K562 (cell line): Measurements from ENCODE around the gene FBXW9. TPM values are rescaled to one million over a fixed set of nuclear protein-coding genes. Genes with fewer than 3 reads are reported as not detected.

Experiments used
- CC2D1A ChIP-seq: fragments of 450-650 bp; IDR thresholded peaks from 2 replicates; pipeline ENCODE4 v1.6.1; 2017; ENCODE audit warnings: mild to moderate bottlenecking
- CHD1 ChIP-seq: fragments of 200-600 bp; sonication (generic); IDR thresholded peaks from one replicate; pipeline ENCODE4 v1.6.1; 2012; ENCODE audit warnings: mild to moderate bottlenecking, moderate library complexity, low read length, inconsistent platforms
- ELF2 ChIP-seq: fragments of 250-450 bp; sonication (Bioruptor Pico); IDR thresholded peaks from 2 replicates; pipeline ENCODE4 v1.5.0; 2021; ENCODE audit warnings: mild to moderate bottlenecking
- EP300 ChIP-seq: IDR thresholded peaks from 2 replicates; pipeline ENCODE4 v1.6.1; 2012; ENCODE audit warnings: low read length, improper control_type of control experiment
- FOXJ2 ChIP-seq: fragments of 200-800 bp; sonication (Bioruptor generic); IDR thresholded peaks from 2 replicates; pipeline ENCODE4 v1.6.1; 2016; ENCODE audit warnings: missing genetic modification characterization, missing compliant biosample characterization
- KHSRP ChIP-seq: fragments of 450-650 bp; IDR thresholded peaks from 2 replicates; pipeline ENCODE4 v1.6.1; 2017
- PPARD ChIP-seq: fragments of 250-450 bp; sonication (Bioruptor Pico); IDR thresholded peaks from 2 replicates; pipeline ENCODE4 v1.8.0; 2022; ENCODE audit warnings: inconsistent platforms, mild to moderate bottlenecking, moderate library complexity
- SAFB ChIP-seq: fragments of 200-400 bp; formaldehyde crosslinking; IDR thresholded peaks from 2 replicates; pipeline ENCODE4 v1.6.1; 2017; ENCODE audit warnings: low read depth, low read length, borderline replicate concordance
- TCFL5 ChIP-seq: fragments of 250-450 bp; sonication (Bioruptor Pico); conservative IDR thresholded peaks from 2 replicates; pipeline ENCODE4 v1.6.1; 2021; ENCODE audit warnings: mild to moderate bottlenecking, moderate library complexity, matching md5 sums
- ZNF197 ChIP-seq: fragments of 200-800 bp; sonication (Bioruptor generic); IDR thresholded peaks from 2 replicates; pipeline ENCODE4 v1.6.1; 2016; ENCODE audit warnings: low read depth, missing genetic modification characterization, missing compliant biosample characterization
- ZNF316 ChIP-seq: fragments of 450-650 bp; IDR thresholded peaks from 2 replicates; pipeline ENCODE4 v1.6.1; 2016
- ZNF589 ChIP-seq: fragments of 200-800 bp; sonication (Bioruptor generic); IDR thresholded peaks from 2 replicates; pipeline ENCODE4 v1.6.1; 2016; ENCODE audit warnings: low read depth, missing genetic modification characterization, missing compliant biosample characterization
- polyA plus RNA-seq, 8 experiments: library from polyadenylated mRNA; depleted of rRNA in 4 of 8; stranded (reverse) in 5 of 8; unstranded in 3 of 8; fragments of >200 nt; fragmentation: Nextera tagmentation in 2 of 8; fragmentation: Illumina TruSeq in 1 of 8; extraction: Ambion mirVana in 2 of 8; extraction: Trizol in 1 of 8; gene quantifications; 2 replicates each; pipeline versions ENCODE4 v1.2.1 to v1.2.3, GENCODE V29; 2011 to 2014; ENCODE audit warnings: inconsistent platforms in 1 of 8, missing spikeins in 1 of 8
- total RNA-seq, 7 experiments: library from RNA; depleted of rRNA in 6 of 7; stranded (reverse); fragments of >200 nt in 6 of 7; fragmentation: Illumina TruSeq in 2 of 7; extraction: Trizol in 2 of 7; gene quantifications; 2 replicates each; pipeline versions ENCODE4 v1.2.1 to v1.2.3, GENCODE V29; 2011 to 2021; ENCODE audit warnings: low replicate concordance in 1 of 7
- TF ChIP-seq, protein P1 (sequence below): fragments of 450-650 bp; IDR thresholded peaks from 2 replicates; pipeline ENCODE4 v1.6.1; 2016; ENCODE audit warnings: borderline replicate concordance
- TF ChIP-seq, protein P2 (sequence below): fragments of 150-350 bp; conservative IDR thresholded peaks from 2 replicates; pipeline ENCODE4 v1.6.1; 2014; ENCODE audit warnings: low read length
- TF ChIP-seq, protein P3 (sequence below): fragments of 200-800 bp; sonication (Bioruptor generic); IDR thresholded peaks from 2 replicates; pipeline ENCODE4 v1.6.1; 2017; ENCODE audit warnings: missing genetic modification characterization, missing compliant biosample characterization
- TF ChIP-seq, protein P4 (sequence below), 2 experiments: fragments of 450-650 bp in 1 of 2; sonication (generic) in 1 of 2; formaldehyde crosslinking in 1 of 2; IDR thresholded peaks in 1 of 2; conservative IDR thresholded peaks in 1 of 2; 2 replicates each; pipeline versions ENCODE4 v1.6.1 to v1.8.1; 2016 to 2023; ENCODE audit warnings: mild to moderate bottlenecking in 2 of 2, moderate library complexity in 2 of 2, inconsistent platforms in 1 of 2, missing genetic modification reagents in 1 of 2
- TF ChIP-seq, protein P5 (sequence below): fragments of 250-450 bp; sonication (Bioruptor Pico); IDR thresholded peaks from 2 replicates; pipeline ENCODE4 v1.9.0; 2021; ENCODE audit warnings: mild to moderate bottlenecking, inconsistent platforms

Gene FBXW9
- total and polyA plus RNA-seq, 9 of the 15 experiments (the other 6 are each of a cell fraction or from before 2014, with no cell fraction given): 0.23 to 21.7 (median 6.2) TPM

DNA sequence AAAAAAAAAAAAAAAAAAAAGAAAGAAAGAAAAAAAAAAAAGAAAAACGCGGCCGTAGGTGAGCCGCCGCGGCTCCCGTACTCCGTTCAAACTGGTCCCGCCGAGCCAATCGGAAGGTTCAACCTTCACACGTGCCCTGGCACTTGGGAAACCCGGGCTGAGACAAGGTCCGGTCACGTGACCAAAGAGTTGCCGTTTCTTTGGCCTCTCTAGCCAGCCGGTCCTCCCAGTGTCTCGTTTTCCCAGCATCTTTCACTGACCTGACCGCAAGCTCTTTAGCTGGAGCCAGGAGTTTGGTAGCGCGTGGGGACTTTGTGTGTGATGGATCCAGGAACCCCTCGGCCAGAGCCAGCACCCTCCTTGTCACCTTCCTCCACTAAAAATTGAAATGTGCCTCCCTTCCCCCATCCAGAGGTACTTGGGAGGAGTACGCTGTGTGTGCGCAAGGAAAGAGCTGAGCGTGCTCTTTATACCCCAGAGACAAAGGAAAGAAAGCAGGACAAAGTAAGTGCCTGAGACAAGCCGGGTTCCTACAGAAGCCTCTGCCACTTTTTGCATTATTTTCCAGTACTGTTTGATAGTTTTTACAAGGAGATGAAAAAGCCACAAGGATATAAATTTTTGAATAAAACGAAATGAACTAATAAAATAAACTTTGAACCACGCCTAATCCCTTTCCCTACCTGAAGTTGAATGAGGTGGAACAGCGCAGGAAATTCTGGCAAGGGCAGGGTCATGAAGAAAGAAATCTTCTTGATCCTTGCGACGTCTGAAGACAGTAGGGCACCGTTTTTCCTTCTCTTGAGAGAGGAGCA lies 26.3 kb upstream of the FBXW9 start (continued):
- TF ChIP-seq, protein P1, sequence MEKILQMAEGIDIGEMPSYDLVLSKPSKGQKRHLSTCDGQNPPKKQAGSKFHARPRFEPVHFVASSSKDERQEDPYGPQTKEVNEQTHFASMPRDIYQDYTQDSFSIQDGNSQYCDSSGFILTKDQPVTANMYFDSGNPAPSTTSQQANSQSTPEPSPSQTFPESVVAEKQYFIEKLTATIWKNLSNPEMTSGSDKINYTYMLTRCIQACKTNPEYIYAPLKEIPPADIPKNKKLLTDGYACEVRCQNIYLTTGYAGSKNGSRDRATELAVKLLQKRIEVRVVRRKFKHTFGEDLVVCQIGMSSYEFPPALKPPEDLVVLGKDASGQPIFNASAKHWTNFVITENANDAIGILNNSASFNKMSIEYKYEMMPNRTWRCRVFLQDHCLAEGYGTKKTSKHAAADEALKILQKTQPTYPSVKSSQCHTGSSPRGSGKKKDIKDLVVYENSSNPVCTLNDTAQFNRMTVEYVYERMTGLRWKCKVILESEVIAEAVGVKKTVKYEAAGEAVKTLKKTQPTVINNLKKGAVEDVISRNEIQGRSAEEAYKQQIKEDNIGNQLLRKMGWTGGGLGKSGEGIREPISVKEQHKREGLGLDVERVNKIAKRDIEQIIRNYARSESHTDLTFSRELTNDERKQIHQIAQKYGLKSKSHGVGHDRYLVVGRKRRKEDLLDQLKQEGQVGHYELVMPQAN: peak; percentile 58; the same call in 1 of the 2 replicates
- TF ChIP-seq CHD1 (peak; percentile 23), CC2D1A (peak; percentile 81), ZNF316 (peak; percentile 81), ZNF589 (CRISPR knock-in tag) (peak; percentile 64; the same call in 1 of the 2 replicates), ELF2 (CRISPR knock-in tag) (no peak), EP300 (no peak), ZNF197 (peak; percentile 48; the same call in 1 of the 2 replicates), SAFB (no peak), KHSRP (no peak), FOXJ2 (tag) (0 out of 2 replicates have a peak, but pooled peaks have one; percentile 13), TCFL5 (no peak), PPARD (CRISPR knock-in tag) (no peak)
- TF ChIP-seq, protein P2, sequence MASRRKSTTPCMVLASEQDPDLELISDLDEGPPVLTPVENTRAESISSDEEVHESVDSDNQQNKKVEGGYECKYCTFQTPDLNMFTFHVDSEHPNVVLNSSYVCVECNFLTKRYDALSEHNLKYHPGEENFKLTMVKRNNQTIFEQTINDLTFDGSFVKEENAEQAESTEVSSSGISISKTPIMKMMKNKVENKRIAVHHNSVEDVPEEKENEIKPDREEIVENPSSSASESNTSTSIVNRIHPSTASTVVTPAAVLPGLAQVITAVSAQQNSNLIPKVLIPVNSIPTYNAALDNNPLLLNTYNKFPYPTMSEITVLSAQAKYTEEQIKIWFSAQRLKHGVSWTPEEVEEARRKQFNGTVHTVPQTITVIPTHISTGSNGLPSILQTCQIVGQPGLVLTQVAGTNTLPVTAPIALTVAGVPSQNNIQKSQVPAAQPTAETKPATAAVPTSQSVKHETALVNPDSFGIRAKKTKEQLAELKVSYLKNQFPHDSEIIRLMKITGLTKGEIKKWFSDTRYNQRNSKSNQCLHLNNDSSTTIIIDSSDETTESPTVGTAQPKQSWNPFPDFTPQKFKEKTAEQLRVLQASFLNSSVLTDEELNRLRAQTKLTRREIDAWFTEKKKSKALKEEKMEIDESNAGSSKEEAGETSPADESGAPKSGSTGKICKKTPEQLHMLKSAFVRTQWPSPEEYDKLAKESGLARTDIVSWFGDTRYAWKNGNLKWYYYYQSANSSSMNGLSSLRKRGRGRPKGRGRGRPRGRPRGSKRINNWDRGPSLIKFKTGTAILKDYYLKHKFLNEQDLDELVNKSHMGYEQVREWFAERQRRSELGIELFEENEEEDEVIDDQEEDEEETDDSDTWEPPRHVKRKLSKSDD: no peak
- TF ChIP-seq, protein P3, sequence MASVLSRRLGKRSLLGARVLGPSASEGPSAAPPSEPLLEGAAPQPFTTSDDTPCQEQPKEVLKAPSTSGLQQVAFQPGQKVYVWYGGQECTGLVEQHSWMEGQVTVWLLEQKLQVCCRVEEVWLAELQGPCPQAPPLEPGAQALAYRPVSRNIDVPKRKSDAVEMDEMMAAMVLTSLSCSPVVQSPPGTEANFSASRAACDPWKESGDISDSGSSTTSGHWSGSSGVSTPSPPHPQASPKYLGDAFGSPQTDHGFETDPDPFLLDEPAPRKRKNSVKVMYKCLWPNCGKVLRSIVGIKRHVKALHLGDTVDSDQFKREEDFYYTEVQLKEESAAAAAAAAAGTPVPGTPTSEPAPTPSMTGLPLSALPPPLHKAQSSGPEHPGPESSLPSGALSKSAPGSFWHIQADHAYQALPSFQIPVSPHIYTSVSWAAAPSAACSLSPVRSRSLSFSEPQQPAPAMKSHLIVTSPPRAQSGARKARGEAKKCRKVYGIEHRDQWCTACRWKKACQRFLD: peak; percentile 81; the same call in 1 of the 2 replicates
- TF ChIP-seq, protein P4, sequence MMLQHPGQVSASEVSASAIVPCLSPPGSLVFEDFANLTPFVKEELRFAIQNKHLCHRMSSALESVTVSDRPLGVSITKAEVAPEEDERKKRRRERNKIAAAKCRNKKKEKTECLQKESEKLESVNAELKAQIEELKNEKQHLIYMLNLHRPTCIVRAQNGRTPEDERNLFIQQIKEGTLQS (IDR thresholded peaks at IDR 0.05): peak; percentile 50; the same call in 1 of the 2 replicates
- TF ChIP-seq, protein P4 (CRISPR knock-in tag; conservative IDR thresholded peaks at IDR 0.05): no peak
- TF ChIP-seq, protein P5, sequence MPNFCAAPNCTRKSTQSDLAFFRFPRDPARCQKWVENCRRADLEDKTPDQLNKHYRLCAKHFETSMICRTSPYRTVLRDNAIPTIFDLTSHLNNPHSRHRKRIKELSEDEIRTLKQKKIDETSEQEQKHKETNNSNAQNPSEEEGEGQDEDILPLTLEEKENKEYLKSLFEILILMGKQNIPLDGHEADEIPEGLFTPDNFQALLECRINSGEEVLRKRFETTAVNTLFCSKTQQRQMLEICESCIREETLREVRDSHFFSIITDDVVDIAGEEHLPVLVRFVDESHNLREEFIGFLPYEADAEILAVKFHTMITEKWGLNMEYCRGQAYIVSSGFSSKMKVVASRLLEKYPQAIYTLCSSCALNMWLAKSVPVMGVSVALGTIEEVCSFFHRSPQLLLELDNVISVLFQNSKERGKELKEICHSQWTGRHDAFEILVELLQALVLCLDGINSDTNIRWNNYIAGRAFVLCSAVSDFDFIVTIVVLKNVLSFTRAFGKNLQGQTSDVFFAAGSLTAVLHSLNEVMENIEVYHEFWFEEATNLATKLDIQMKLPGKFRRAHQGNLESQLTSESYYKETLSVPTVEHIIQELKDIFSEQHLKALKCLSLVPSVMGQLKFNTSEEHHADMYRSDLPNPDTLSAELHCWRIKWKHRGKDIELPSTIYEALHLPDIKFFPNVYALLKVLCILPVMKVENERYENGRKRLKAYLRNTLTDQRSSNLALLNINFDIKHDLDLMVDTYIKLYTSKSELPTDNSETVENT (CRISPR knock-in tag): peak; percentile 99
